H9 (cell line): ENCODE data around the gene DES. TPM values are rescaled to one million over a fixed set of nuclear protein-coding genes. Genes with fewer than 3 reads are reported as not detected.

Source experiments
- DNase-seq: peaks from one replicate; pipeline ENCODE4 v3.0.0-alpha.2; 2017
- H2AFZ ChIP-seq: one replicate; pipeline ENCODE4 v1.6.1; 2013; ENCODE audit warnings: mild to moderate bottlenecking, low read length, control low read depth, moderate library complexity
- H2AK5ac ChIP-seq: 2 replicates; pipeline ENCODE4 v1.6.1; 2013; ENCODE audit warnings: low read length, control low read depth, mixed read lengths; ENCODE audit not compliant: insufficient read length
- H2BK120ac ChIP-seq: one replicate; pipeline ENCODE4 v1.6.1; 2013; ENCODE audit warnings: low read depth, mild to moderate bottlenecking, low read length, control low read depth, inconsistent platforms; ENCODE audit not compliant: poor library complexity, severe bottlenecking
- H2BK12ac ChIP-seq: 2 replicates; pipeline ENCODE4 v1.6.1; 2013; ENCODE audit warnings: low read length, control low read depth, mixed read lengths, low read depth; ENCODE audit not compliant: insufficient read length
- H2BK15ac ChIP-seq: 2 replicates; pipeline ENCODE4 v1.6.1; 2013; ENCODE audit warnings: low read depth, low read length, control low read depth
- H2BK20ac ChIP-seq: one replicate; pipeline ENCODE4 v1.6.1; 2013; ENCODE audit warnings: low read depth, mild to moderate bottlenecking, low read length, control low read depth, inconsistent platforms; ENCODE audit not compliant: poor library complexity, severe bottlenecking
- H2BK5ac ChIP-seq: 2 replicates; pipeline ENCODE4 v1.6.1; 2013; ENCODE audit warnings: low read length, control low read depth, mixed read lengths; ENCODE audit not compliant: insufficient read length
- H3K14ac ChIP-seq: 2 replicates; pipeline ENCODE4 v1.6.1; 2013; ENCODE audit warnings: low read length, control low read depth; ENCODE audit not compliant: insufficient read depth
- H3K18ac ChIP-seq: 2 replicates; pipeline ENCODE4 v1.6.1; 2013; ENCODE audit warnings: low read depth, mild to moderate bottlenecking, mixed read lengths, low read length, control low read depth; ENCODE audit not compliant: insufficient read length
- H3K23ac ChIP-seq: 2 replicates; pipeline ENCODE4 v1.6.1; 2013; ENCODE audit warnings: low read length, control low read depth, mixed read lengths, low read depth; ENCODE audit not compliant: insufficient read length
- H3K23me2 ChIP-seq: 2 replicates; pipeline ENCODE4 v1.6.1; 2013; ENCODE audit warnings: low read depth, mild to moderate bottlenecking, mixed read lengths, low read length, control low read depth; ENCODE audit not compliant: insufficient read length, poor library complexity, severe bottlenecking
- H3K27ac ChIP-seq: 2 replicates; pipeline ENCODE4 v1.5.1; 2013; ENCODE audit warnings: low read length, control low read depth, mixed read lengths, low read depth; ENCODE audit not compliant: insufficient read length
- H3K27me3 ChIP-seq: 2 replicates; pipeline ENCODE4 v1.6.1; 2013; ENCODE audit warnings: low read length, control low read depth, inconsistent platforms; ENCODE audit not compliant: insufficient read depth
- H3K4ac ChIP-seq: 2 replicates; pipeline ENCODE4 v1.6.1; 2013; ENCODE audit warnings: low read depth, mild to moderate bottlenecking, control low read depth, inconsistent platforms, low read length, moderate library complexity
- H3K4me1 ChIP-seq: 2 replicates; pipeline ENCODE4 v1.6.1; 2013; ENCODE audit warnings: low read length, control low read depth, inconsistent platforms; ENCODE audit not compliant: insufficient read depth
- H3K4me2 ChIP-seq: 2 replicates; pipeline ENCODE4 v1.6.1; 2013; ENCODE audit warnings: low read length, control low read depth, mixed read lengths; ENCODE audit not compliant: insufficient read length, insufficient read depth
- H3K56ac ChIP-seq: 2 replicates; pipeline ENCODE4 v1.6.1; 2013; ENCODE audit warnings: low read depth, mild to moderate bottlenecking, mixed read lengths, low read length, control low read depth; ENCODE audit not compliant: insufficient read length
- H3K79me1 ChIP-seq: 2 replicates; pipeline ENCODE4 v1.6.1; 2013; ENCODE audit warnings: low read depth, mild to moderate bottlenecking, moderate library complexity, low read length, control low read depth, inconsistent platforms; ENCODE audit not compliant: insufficient read depth, poor library complexity, severe bottlenecking
- H3K79me2 ChIP-seq: 2 replicates; pipeline ENCODE4 v1.6.1; 2013; ENCODE audit warnings: low read length, control low read depth, inconsistent platforms; ENCODE audit not compliant: insufficient read depth
- H3K9ac ChIP-seq: 2 replicates; pipeline ENCODE4 v1.6.1; 2013; ENCODE audit warnings: low read length, control low read depth, mixed read lengths; ENCODE audit not compliant: insufficient read length; ENCODE audit errors: extremely low read depth
- H3K9me3 ChIP-seq: one replicate; pipeline ENCODE4 v1.6.1; 2013; ENCODE audit warnings: low read depth, low read length, inconsistent platforms; ENCODE audit not compliant: control insufficient read depth
- H3T11ph ChIP-seq: one replicate; pipeline ENCODE4 v1.6.1; 2013; ENCODE audit warnings: mild to moderate bottlenecking, low read length, control low read depth, inconsistent platforms
- H4K20me1 ChIP-seq: one replicate; pipeline ENCODE4 v1.6.1; 2013; ENCODE audit not compliant: control insufficient read depth, insufficient read length, insufficient read depth
- H4K5ac ChIP-seq: 2 replicates; pipeline ENCODE4 v1.6.1; 2013; ENCODE audit warnings: low read depth, mild to moderate bottlenecking, mixed read lengths, low read length, control low read depth; ENCODE audit not compliant: insufficient read length
- H4K8ac ChIP-seq: replicated peaks from 2 replicates; pipeline ENCODE4 v1.6.1; 2013; ENCODE audit warnings: low read length, control low read depth, mixed read lengths, low read depth; ENCODE audit not compliant: insufficient read length
- H4K91ac ChIP-seq: 2 replicates; pipeline ENCODE4 v1.6.1; 2013; ENCODE audit warnings: low read depth, mild to moderate bottlenecking, moderate library complexity, mixed read lengths, low read length, control low read depth; ENCODE audit not compliant: insufficient read length
- H3K27ac Mint-ChIP-seq, 3 experiments: 2 replicates in 2 of 3; 3 replicates in 1 of 3; pipeline ENCODE4 v1.8.0; 2020 to 2021; ENCODE audit warnings: mixed read lengths in 3 of 3, mild to moderate bottlenecking in 1 of 3, moderate library complexity in 1 of 3
- H3K27me3 Mint-ChIP-seq: 2 replicates; pipeline ENCODE4 v1.8.0; 2021; ENCODE audit warnings: low read depth, mild to moderate bottlenecking, moderate library complexity, mixed read lengths
- H3K36me3 Mint-ChIP-seq, 3 experiments: 2 replicates in 2 of 3; 3 replicates in 1 of 3; pipeline ENCODE4 v1.8.0; 2020 to 2021; ENCODE audit warnings: low read depth in 3 of 3, mixed read lengths in 3 of 3; ENCODE audit not compliant: insufficient read depth in 1 of 3
- H3K4me1 Mint-ChIP-seq, 2 experiments: 2 replicates each; pipeline ENCODE4 v1.8.0; 2020; ENCODE audit warnings: mixed read lengths in 2 of 2
- H3K4me3 Mint-ChIP-seq, 2 experiments: 2 replicates in 1 of 2; 3 replicates in 1 of 2; pipeline ENCODE4 v1.8.0; 2020 to 2021; ENCODE audit warnings: mild to moderate bottlenecking in 2 of 2, mixed read lengths in 2 of 2, moderate library complexity in 1 of 2
- H3K9me3 Mint-ChIP-seq, 2 experiments: 2 replicates in 1 of 2; 3 replicates in 1 of 2; pipeline ENCODE4 v1.8.0; 2020; ENCODE audit warnings: mild to moderate bottlenecking in 2 of 2, mixed read lengths in 2 of 2, moderate library complexity in 1 of 2
- CTCF ChIP-seq: fragments of 200-600 bp; sonication (generic); conservative IDR thresholded peaks from 3 replicates; pipeline ENCODE4 v1.8.0; 2021; ENCODE audit warnings: antibody characterized with exemption, mild to moderate bottlenecking
- WGBS: extraction: QIAGEN DNeasy Blood & Tissue Kit; methylation state at CpG from one replicate; pipeline ENCODE4 v1.1.7; 2013; ENCODE audit warnings: missing lambda C conversion rate, low lambda C conversion rate, mixed read lengths; ENCODE audit not compliant: insufficient read length; ENCODE audit errors: extremely low coverage; 5-methylcytosine and 5-hydroxymethylcytosine counted together
- total RNA-seq: library from RNA; stranded (reverse); gene quantifications from 2 replicates; pipeline ENCODE4 v1.2.1, GENCODE V29; 2021

The DES gene
- total RNA-seq, 1 experiment from 2014 or later = 4.6 TPM

- no peak overlapping the region for H2BK12ac ChIP-seq
- no CpG with 5 or more reads among the region's 9 CpGs for WGBS
- H3K56ac ChIP-seq = no peak overlapping the region
- H3K79me1 ChIP-seq = no peaks in the 10 kb centered on the region
- no peaks in the 10 kb centered on the region for H4K20me1 ChIP-seq
- H3T11ph ChIP-seq = no peak overlapping the region
- H4K91ac ChIP-seq = no peak overlapping the region
- no peak overlapping the region for H3K4me3 Mint-ChIP-seq
- H3K36me3 Mint-ChIP-seq = no peaks in the 10 kb centered on the region
- H4K8ac ChIP-seq = no peak overlapping the region
- no peak for DNase-seq
- no peak overlapping the region for H3K4me2 ChIP-seq
- no peak overlapping the region for H3K9ac ChIP-seq
- no peak overlapping the region for H3K14ac ChIP-seq
- no peak overlapping the region for H2BK120ac ChIP-seq
- H3K4ac ChIP-seq = no peak overlapping the region
- H3K9me3 ChIP-seq = no peaks in the 10 kb centered on the region
- H3K27ac ChIP-seq = no peak overlapping the region
- no peaks in the 10 kb centered on the region for H3K27me3 ChIP-seq
- no peak overlapping the region; a peak in 1 of 7 replicates for H3K27ac Mint-ChIP-seq
- TF ChIP-seq CTCF = no peak
- H2BK20ac ChIP-seq = no peak overlapping the region
- peaks cover 32 to 43% of the 10 kb centered on the region in 2 experiments for H3K4me1 Mint-ChIP-seq
- H4K5ac ChIP-seq = no peak overlapping the region
- no peaks in the 10 kb centered on the region for H3K79me2 ChIP-seq
- peaks cover 10% of the 10 kb centered on the region for H3K27me3 Mint-ChIP-seq
- no peaks in the 10 kb centered on the region; a peak in 1 of 5 replicates for H3K9me3 Mint-ChIP-seq
- H2AFZ ChIP-seq = no peak overlapping the region
- H3K23me2 ChIP-seq = no peaks in the 10 kb centered on the region
- no peak overlapping the region for H3K23ac ChIP-seq
- H2AK5ac ChIP-seq = no peak overlapping the region
- H3K18ac ChIP-seq = no peak overlapping the region
- no peak overlapping the region for H2BK15ac ChIP-seq
- H3K4me1 ChIP-seq = no peaks in the 10 kb centered on the region
- no peak overlapping the region for H2BK5ac ChIP-seq
These were observed 14.3 kb upstream of the DES start for GRCh38 chr2:219403861-219404260.
